ENCODE measurements around the gene PRPF6. TPM values are rescaled to one million over a fixed set of nuclear protein-coding genes. Genes with fewer than 3 reads are reported as not detected.
A peak's percentile ranks its signal among the peaks of the same experiment; 100 is the strongest.

PRPF6 gene
- total RNA-seq, 1 donor from 2014 or later, result 81.5 TPM

DNA sequence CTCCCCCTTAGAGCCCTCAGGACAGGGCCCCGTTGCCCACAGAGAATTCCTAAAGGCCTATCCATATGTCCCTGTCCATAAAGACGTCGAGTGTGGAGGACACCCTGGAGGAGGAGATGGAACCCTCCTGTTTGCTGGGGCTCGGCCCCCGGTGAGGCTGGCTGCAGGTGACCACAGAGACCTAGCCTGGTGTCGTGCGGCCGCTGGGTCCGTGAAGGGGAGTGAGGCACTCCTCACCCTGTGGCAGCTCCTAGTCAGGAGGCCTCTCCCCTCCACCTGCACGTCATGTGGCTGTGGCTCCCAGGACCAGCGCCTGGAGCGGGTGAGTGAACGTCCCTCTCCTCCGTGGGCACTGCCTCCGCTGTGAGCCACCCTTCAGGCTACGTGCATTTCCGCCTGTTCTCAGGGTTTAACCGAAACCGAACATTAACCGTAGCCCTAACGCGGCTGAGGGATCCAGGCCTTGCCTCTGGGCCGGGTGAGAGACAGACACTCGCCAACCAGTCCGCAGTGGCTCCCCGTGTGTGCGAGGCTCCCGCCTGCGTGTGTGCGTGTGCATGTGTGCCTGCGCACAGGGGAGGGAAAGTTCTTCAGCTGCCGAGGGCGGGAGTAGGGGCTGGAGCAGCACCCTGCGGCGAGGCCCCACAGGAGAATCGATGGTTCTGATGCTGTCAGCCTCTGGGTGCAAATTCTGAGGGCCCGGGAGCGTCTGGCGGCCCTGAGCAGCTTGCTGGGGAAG, 76.1 kb downstream of the PRPF6 start:
- Mint-ChIP-seq H3K27ac (ENCODE audit: unreplicated experiment) (peak overlapping the region; percentile 19), H3K27me3 (ENCODE audit: low read depth) (peaks cover 18% of the 10 kb centered on the region), H3K4me3 (no peak overlapping the region), H3K4me1 (peaks cover 7% of the 10 kb centered on the region), H3K36me3 (ENCODE audit: low read depth) (no peaks in the 10 kb centered on the region), H3K9me3 (no peaks in the 10 kb centered on the region)
- DNase-seq (ENCODE audit: low read depth, low spot score), result no peak
- TF ChIP-seq, protein P1, sequence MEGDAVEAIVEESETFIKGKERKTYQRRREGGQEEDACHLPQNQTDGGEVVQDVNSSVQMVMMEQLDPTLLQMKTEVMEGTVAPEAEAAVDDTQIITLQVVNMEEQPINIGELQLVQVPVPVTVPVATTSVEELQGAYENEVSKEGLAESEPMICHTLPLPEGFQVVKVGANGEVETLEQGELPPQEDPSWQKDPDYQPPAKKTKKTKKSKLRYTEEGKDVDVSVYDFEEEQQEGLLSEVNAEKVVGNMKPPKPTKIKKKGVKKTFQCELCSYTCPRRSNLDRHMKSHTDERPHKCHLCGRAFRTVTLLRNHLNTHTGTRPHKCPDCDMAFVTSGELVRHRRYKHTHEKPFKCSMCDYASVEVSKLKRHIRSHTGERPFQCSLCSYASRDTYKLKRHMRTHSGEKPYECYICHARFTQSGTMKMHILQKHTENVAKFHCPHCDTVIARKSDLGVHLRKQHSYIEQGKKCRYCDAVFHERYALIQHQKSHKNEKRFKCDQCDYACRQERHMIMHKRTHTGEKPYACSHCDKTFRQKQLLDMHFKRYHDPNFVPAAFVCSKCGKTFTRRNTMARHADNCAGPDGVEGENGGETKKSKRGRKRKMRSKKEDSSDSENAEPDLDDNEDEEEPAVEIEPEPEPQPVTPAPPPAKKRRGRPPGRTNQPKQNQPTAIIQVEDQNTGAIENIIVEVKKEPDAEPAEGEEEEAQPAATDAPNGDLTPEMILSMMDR (conservative IDR thresholded peaks at IDR 0.05), result no peak

- H3K4me1 Mint-ChIP-seq, result peaks cover 11% of the 10 kb centered on the region
- peak overlapping the region; percentile 64 for H3K4me3 Mint-ChIP-seq
- no peaks in the 10 kb centered on the region for H3K36me3 Mint-ChIP-seq (ENCODE audit: low read depth)
- peaks cover 14% of the 10 kb centered on the region for H3K27me3 Mint-ChIP-seq (ENCODE audit: low read depth)
- H3K9me3 Mint-ChIP-seq, result no peaks in the 10 kb centered on the region
- H3K27ac Mint-ChIP-seq (ENCODE audit: unreplicated experiment), result peak overlapping the region; percentile 19
- DNase-seq (ENCODE audit: low read depth, low spot score), result peak; percentile 83
- TF ChIP-seq, protein P1 (conservative IDR thresholded peaks at IDR 0.05), result peak; percentile 86
These were observed 76.9 kb downstream of the PRPF6 start for GRCh38 chr20:64057628-64058498.

DNA sequence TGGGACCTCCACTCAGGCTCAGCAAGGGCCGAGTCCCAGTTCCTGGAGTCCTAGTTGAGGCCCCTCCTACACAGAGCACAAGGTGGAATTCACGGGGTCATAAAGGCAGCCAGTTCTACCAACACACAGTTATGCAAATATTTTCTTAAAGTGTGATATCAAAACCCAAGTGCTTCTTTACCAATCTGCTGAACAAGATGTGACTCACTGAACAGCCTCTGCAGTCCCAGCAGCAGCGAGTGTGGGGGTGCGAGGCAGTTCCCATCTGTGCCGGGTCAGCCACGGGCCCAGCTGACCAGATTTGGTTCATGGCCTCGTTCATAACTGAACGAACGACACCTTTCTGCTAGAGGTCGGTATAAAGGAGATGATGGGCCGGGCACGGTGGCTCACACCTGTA, 77.6 kb downstream of the PRPF6 start:
- no peak overlapping the region for H3K4me3 Mint-ChIP-seq
- H3K27me3 Mint-ChIP-seq (ENCODE audit: low read depth), result peaks cover 9% of the 10 kb centered on the region
- H3K9me3 Mint-ChIP-seq, result no peaks in the 10 kb centered on the region
- no peak overlapping the region for H3K27ac Mint-ChIP-seq (ENCODE audit: unreplicated experiment)
- TF ChIP-seq, protein P1 (conservative IDR thresholded peaks at IDR 0.05), result no peak
- H3K4me1 Mint-ChIP-seq, result peaks cover 11% of the 10 kb centered on the region
- no peak for DNase-seq (ENCODE audit: low read depth, low spot score)
- H3K36me3 Mint-ChIP-seq (ENCODE audit: low read depth), result no peaks in the 10 kb centered on the region

DNA sequence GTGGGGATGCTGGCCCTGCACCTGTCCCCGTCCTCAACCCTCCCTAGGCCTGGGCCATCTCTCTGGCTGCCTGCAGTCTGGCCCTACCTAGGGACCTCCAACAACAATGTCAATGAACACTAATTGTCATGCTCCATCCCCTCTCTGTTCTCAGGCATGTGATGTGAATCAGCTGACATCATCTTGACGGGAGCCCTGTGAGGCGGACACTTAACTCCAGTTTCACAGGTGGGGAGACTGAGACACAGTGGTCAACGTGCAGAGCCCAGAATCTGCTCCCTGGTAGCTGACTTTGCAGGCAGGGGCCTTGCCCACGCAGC, 81.3 kb downstream of the PRPF6 start:
- Mint-ChIP-seq H3K9me3 (no peaks in the 10 kb centered on the region), H3K4me3 (peak overlapping the region; percentile 96), H3K36me3 (ENCODE audit: low read depth) (no peaks in the 10 kb centered on the region), H3K4me1 (peaks cover 24% of the 10 kb centered on the region), H3K27ac (ENCODE audit: unreplicated experiment) (no peak overlapping the region), H3K27me3 (ENCODE audit: low read depth) (peaks cover 2% of the 10 kb centered on the region)
- TF ChIP-seq, protein P1 (conservative IDR thresholded peaks at IDR 0.05), result no peak
- no peak for DNase-seq (ENCODE audit: low read depth, low spot score)

GRCh38 chr20:64062596-64063388, 81.9 kb downstream of the PRPF6 start, which contains the start of gene TCEA2:
Gene TCEA2, plus strand, starts transcription at chr20:64063198. Its CDS starts 115 bp downstream, at chr20:64063313.
- peak within 1 kb of the TSS; percentile 96 for H3K4me3 Mint-ChIP-seq
- H3K27ac Mint-ChIP-seq (ENCODE audit: unreplicated experiment), result peak within 1 kb of the TSS; percentile 96
- H3K36me3 Mint-ChIP-seq (ENCODE audit: low read depth), result no peaks in the 10 kb centered on the region
- H3K27me3 Mint-ChIP-seq (ENCODE audit: low read depth), result peaks cover 2% of the 10 kb centered on the region
- no peaks in the 10 kb centered on the region for H3K9me3 Mint-ChIP-seq
- H3K4me1 Mint-ChIP-seq, result peaks cover 24% of the 10 kb centered on the region
- peak; percentile 91 for DNase-seq (ENCODE audit: low read depth, low spot score)
- TF ChIP-seq, protein P1 (conservative IDR thresholded peaks at IDR 0.05), result no peak

All from neural crest cell (in vitro differentiated cells).